Stomach (tissue), 9 donors: Measurements from ENCODE around the gene MMP14. TPM values are rescaled to one million over a fixed set of nuclear protein-coding genes. Genes with fewer than 3 reads are reported as not detected.
"Not testable (repeated sequence)": the region's sequence is repeated elsewhere in the genome, so short reads cannot be mapped to it uniquely, and the experiment has no call there.

Source experiments
- DNase-seq, 2 donors: peaks; one replicate each; pipeline versions ENCODE4 v3.0.0 to v3.0.0-alpha.2; 2013 to 2019
- H3K27ac ChIP-seq, 5 donors: fragments of 200-600 bp in 4 of 5; sonication (generic) in 4 of 5; one replicate each; pipeline ENCODE4 v1.5.1; 2013 to 2019; ENCODE audit warnings: mild to moderate bottlenecking in 1 of 5, moderate library complexity in 1 of 5
- H3K27me3 ChIP-seq, 3 donors: fragments of 200-600 bp; sonication (generic); one replicate each; pipeline ENCODE4 v1.5.1; 2017 to 2019; ENCODE audit warnings: mixed run types in 1 of 3
- H3K36me3 ChIP-seq, 4 donors: fragments of 200-600 bp; sonication (generic); 1 replicate in 3 of 4; 2 replicates in 1 of 4; pipeline ENCODE4 v1.5.1; 2016 to 2019
- H3K4me1 ChIP-seq, 4 donors: fragments of 200-600 bp; sonication (generic); one replicate each; pipeline ENCODE4 v1.5.1; 2016 to 2019
- H3K4me3 ChIP-seq, 4 donors: fragments of 200-600 bp; sonication (generic) in 3 of 4; one replicate each; pipeline ENCODE4 v1.5.1; 2016 to 2019; ENCODE audit warnings: mild to moderate bottlenecking in 1 of 4
- H3K9me3 ChIP-seq, 4 donors: fragments of 200-600 bp; sonication (generic); one replicate each; pipeline ENCODE4 v1.5.1; 2016 to 2019
- EP300 ChIP-seq: sonication (generic); formaldehyde crosslinking; IDR thresholded peaks from one replicate; pipeline ENCODE4 v1.6.1; 2017; ENCODE audit warnings: antibody characterized with exemption
- POLR2A ChIP-seq, 4 donors: fragments of 450-650 bp; IDR thresholded peaks; one replicate each; pipeline ENCODE4 v1.6.1; 2016; ENCODE audit warnings: antibody characterized with exemption in 4 of 4, control low read depth in 2 of 4, mild to moderate bottlenecking in 1 of 4, moderate library complexity in 1 of 4
- POLR2AphosphoS5 ChIP-seq, 3 donors: sonication (generic); formaldehyde crosslinking; IDR thresholded peaks; one replicate each; pipeline ENCODE4 v1.6.1; 2016; ENCODE audit warnings: antibody characterized with exemption in 3 of 3
- WGBS, 5 donors: extraction: QIAGEN DNeasy Blood & Tissue Kit in 3 of 5; methylation state at CpG; one replicate each; pipeline versions ENCODE4 v1.1.5 to v1.1.7; 2013 to 2018; 5-methylcytosine and 5-hydroxymethylcytosine counted together
- intact Hi-C: fragments of 100-400 bp; cut with DNase I; formaldehyde crosslinking; loops from one replicate; pipeline ENCODE4 v1.15.1; 2023; ENCODE audit warnings: low total_unique reads
- polyA plus RNA-seq, 3 donors: library from polyadenylated mRNA; stranded (reverse); fragments of 200-250 nt; gene quantifications; one replicate each; pipeline ENCODE4 v1.2.3, GENCODE V29; 2013
- total RNA-seq, 5 donors: library from RNA; depleted of rRNA; stranded (reverse); fragments of >200 nt; gene quantifications; one replicate each; pipeline versions ENCODE4 v1.1.0 to v1.2.3, GENCODE V29; 2014 to 2016
- TF ChIP-seq, protein P1 (sequence below), 7 experiments: fragments of 450-650 bp in 4 of 7; fragments of 200-600 bp in 3 of 7; sonication (generic) in 3 of 7; IDR thresholded peaks; one replicate each; pipeline ENCODE4 v1.5.1; 2016 to 2019; ENCODE audit warnings: antibody characterized with exemption in 7 of 7, control low read depth in 2 of 7, mild to moderate bottlenecking in 1 of 7
- donor health status: healthy with polysubstance abuse.
- donor health status: Bipolar disorder and iron deficiency.
- donor health status: healthy.

Gene MMP14
- total and polyA plus RNA-seq, 8 donors: 14.7 to 104 (median 38.1) TPM

DNA sequence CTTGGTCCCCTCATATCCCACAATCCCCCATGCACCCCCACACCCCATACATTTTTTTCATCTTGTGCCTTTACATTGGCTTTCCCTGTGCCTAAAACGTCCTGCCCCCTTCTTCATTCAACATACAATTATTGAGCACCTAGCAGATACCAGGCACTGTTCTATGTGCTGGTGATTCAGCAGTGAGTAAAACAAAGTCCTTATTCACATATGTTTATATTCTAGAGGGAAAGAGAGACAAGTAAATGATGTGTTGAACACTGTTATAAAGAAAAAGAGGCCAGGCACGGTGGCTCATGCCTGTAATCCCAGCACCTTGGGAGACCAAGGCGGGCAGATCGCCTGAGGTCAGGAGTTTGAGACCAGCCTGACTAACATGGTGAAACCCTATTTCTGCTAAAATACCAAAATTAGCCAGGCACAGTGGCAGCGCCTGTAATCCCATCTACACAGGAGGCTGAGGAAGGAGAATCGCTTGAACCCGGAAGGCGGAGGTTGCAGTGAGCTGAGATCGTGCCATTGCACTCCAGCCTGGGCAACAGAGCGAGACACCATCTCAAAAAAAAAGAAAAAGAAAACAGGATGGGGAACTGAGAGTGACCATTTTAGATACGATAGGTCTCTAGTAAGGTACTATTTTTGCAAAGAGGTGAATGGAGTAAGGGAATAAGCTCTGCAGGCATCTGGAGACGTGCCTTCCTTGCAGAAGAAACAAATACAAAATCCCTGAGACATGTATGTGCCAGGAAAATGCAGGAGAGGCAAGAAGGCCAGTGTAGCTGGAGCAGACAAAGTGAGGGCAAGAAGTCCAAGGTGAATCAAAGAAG is 33.3 kb upstream of the MMP14 start:
- WGBS, 5 donors: 75 to 85% (median 85%) methylated on average over 12 of the region's 12 CpGs
- intact Hi-C loops: no loop called here
- H3K4me3 ChIP-seq: no peak overlapping the region
- H3K36me3 ChIP-seq: no peaks in the 10 kb centered on the region
- no peak for DNase-seq
- no peaks in the 10 kb centered on the region for H3K9me3 ChIP-seq
- H3K27ac ChIP-seq: no peak overlapping the region
- H3K27me3 ChIP-seq: no peaks in the 10 kb centered on the region
- peaks cover 0 to 7% (median 0%) of the 10 kb centered on the region in 4 donors for H3K4me1 ChIP-seq
- TF ChIP-seq, protein P1, sequence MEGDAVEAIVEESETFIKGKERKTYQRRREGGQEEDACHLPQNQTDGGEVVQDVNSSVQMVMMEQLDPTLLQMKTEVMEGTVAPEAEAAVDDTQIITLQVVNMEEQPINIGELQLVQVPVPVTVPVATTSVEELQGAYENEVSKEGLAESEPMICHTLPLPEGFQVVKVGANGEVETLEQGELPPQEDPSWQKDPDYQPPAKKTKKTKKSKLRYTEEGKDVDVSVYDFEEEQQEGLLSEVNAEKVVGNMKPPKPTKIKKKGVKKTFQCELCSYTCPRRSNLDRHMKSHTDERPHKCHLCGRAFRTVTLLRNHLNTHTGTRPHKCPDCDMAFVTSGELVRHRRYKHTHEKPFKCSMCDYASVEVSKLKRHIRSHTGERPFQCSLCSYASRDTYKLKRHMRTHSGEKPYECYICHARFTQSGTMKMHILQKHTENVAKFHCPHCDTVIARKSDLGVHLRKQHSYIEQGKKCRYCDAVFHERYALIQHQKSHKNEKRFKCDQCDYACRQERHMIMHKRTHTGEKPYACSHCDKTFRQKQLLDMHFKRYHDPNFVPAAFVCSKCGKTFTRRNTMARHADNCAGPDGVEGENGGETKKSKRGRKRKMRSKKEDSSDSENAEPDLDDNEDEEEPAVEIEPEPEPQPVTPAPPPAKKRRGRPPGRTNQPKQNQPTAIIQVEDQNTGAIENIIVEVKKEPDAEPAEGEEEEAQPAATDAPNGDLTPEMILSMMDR (IDR thresholded peaks at IDR 0.05): no peak
- TF ChIP-seq POLR2A (IDR thresholded peaks at IDR 0.05): no peak
- TF ChIP-seq POLR2AphosphoS5 (IDR thresholded peaks at IDR 0.05): no peak
- TF ChIP-seq EP300: no peak

GRCh38 chr14:22803687-22803974 is 32.8 kb upstream of the MMP14 start:
- intact Hi-C loops: no loop called here
- Histone ChIP-seq H3K9me3 (no peaks in the 10 kb centered on the region), H3K4me1 (peaks cover 0 to 11% (median 0%) of the 10 kb centered on the region in 4 donors), H3K4me3 (no peak overlapping the region), H3K36me3 (no peaks in the 10 kb centered on the region), H3K27ac (no peak overlapping the region), H3K27me3 (no peaks in the 10 kb centered on the region)
- no peak for TF ChIP-seq POLR2A (IDR thresholded peaks at IDR 0.05)
- no peak for TF ChIP-seq EP300
- no peak for TF ChIP-seq POLR2AphosphoS5 (IDR thresholded peaks at IDR 0.05)
- TF ChIP-seq, protein P1 (IDR thresholded peaks at IDR 0.05): no peak
- DNase-seq: no peak
- 84 to 95% (median 85%) methylated on average over 3 of the region's 3 CpGs for WGBS, 5 donors

DNA sequence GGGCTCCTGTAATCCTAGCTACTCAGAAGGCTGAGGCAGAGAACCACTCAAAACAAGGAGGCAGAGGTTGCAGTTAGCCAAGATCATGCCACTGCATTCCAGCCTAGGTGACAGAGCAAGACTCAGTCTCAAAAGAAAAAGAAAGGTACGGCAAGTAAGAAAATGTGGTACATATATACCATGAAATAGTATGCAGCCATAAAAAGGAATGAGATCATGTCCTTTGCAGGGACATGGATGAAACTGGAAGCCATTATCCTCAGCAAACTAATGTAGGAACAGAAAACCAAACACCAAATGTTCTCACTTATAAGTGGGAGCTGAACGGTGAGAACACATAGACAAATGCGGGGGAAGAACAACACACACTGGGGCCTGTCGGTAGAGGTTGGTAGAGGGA is 31.1 kb upstream of the MMP14 start:
- H3K27me3 ChIP-seq, H3K4me3 ChIP-seq, DNase-seq, H3K27ac ChIP-seq, H3K36me3 ChIP-seq, intact Hi-C loops, H3K9me3 ChIP-seq: not testable (repeated sequence)
- peaks cover 0 to 11% (median 0%) of the 10 kb centered on the region in 4 donors for H3K4me1 ChIP-seq
- WGBS, 5 donors: 84 to 96% (median 94%) methylated on average over 4 of the region's 4 CpGs

GRCh38 chr14:22807432-22808087 is 28.8 kb upstream of the MMP14 start:
- TF ChIP-seq EP300 (no peak), POLR2AphosphoS5 (IDR thresholded peaks at IDR 0.05) (peak in 1 of 3 donors; percentile 22), POLR2A (IDR thresholded peaks at IDR 0.05) (no peak)
- TF ChIP-seq, protein P1 (IDR thresholded peaks at IDR 0.05): no peak
- no peak overlapping the region for H3K4me3 ChIP-seq
- peaks cover 0 to 11% (median 0%) of the 10 kb centered on the region in 4 donors for H3K4me1 ChIP-seq
- H3K27ac ChIP-seq: no peak overlapping the region
- 71 to 75% (median 74%) methylated on average over 13 of the region's 13 CpGs for WGBS, 5 donors
- no peaks in the 10 kb centered on the region for H3K9me3 ChIP-seq
- no peaks in the 10 kb centered on the region for H3K27me3 ChIP-seq
- intact Hi-C loops: no loop called here
- no peaks in the 10 kb centered on the region for H3K36me3 ChIP-seq
- DNase-seq: no peak
